GM21515 (cell line): ENCODE measurements around the gene ABTB2.

ENCODE experiments used
- ATAC-seq: cut with Tn5 transposase; IDR thresholded peaks from one replicate; pipeline ENCODE4 v1.9.1; 2021; ENCODE audit not compliant: unreplicated experiment

Gene ABTB2

GRCh38 chr11:34344410-34344767, 13.4 kb downstream of the ABTB2 start:
- ATAC-seq, result no peak

GRCh38 chr11:34343686-34344085, 14.1 kb downstream of the ABTB2 start:
- ATAC-seq, result no peak

GRCh38 chr11:34343153-34343552, 14.7 kb downstream of the ABTB2 start:
- no peak for ATAC-seq

GRCh38 chr11:34341931-34342533, 15.8 kb downstream of the ABTB2 start:
- ATAC-seq, result no peak

GRCh38 chr11:34341096-34341495, 16.7 kb downstream of the ABTB2 start:
- no peak for ATAC-seq

- ATAC-seq, result no peak
These were observed 17.2 kb downstream of the ABTB2 start for GRCh38 chr11:34340653-34341052.

- ATAC-seq, result peak; percentile 56
These were observed 18.4 kb downstream of the ABTB2 start for GRCh38 chr11:34339149-34340064.

- ATAC-seq, result no peak
These were observed 20.8 kb downstream of the ABTB2 start for GRCh38 chr11:34337016-34337415.

GRCh38 chr11:34335801-34336200, 22.0 kb downstream of the ABTB2 start:
- no peak for ATAC-seq

- ATAC-seq, result no peak
These were observed 22.5 kb downstream of the ABTB2 start for GRCh38 chr11:34335331-34335730.

- ATAC-seq, result no peak
These were observed 24.0 kb downstream of the ABTB2 start for GRCh38 chr11:34333787-34334186.

- no peak for ATAC-seq
These were observed 25.3 kb downstream of the ABTB2 start for GRCh38 chr11:34332524-34332923.

- ATAC-seq, result no peak
These were observed 26.1 kb downstream of the ABTB2 start for GRCh38 chr11:34331736-34332135.

GRCh38 chr11:34331329-34331728, 26.5 kb downstream of the ABTB2 start:
- no peak for ATAC-seq

- ATAC-seq, result no peak
These were observed 27.2 kb downstream of the ABTB2 start for GRCh38 chr11:34330653-34331052.

- no peak for ATAC-seq
These were observed 27.9 kb downstream of the ABTB2 start for GRCh38 chr11:34329876-34330275.

GRCh38 chr11:34328632-34328910, 29.2 kb downstream of the ABTB2 start:
- no peak for ATAC-seq

GRCh38 chr11:34327804-34328631, 29.8 kb downstream of the ABTB2 start:
- no peak for ATAC-seq

GRCh38 chr11:34324466-34324865, 33.3 kb downstream of the ABTB2 start:
- ATAC-seq, result no peak

GRCh38 chr11:34323601-34324000, 34.2 kb downstream of the ABTB2 start:
- no peak for ATAC-seq

- no peak for ATAC-seq
These were observed 39.4 kb downstream of the ABTB2 start for GRCh38 chr11:34318111-34319037.
